ENCODE data around the gene VEZT. TPM values are rescaled to one million over a fixed set of nuclear protein-coding genes. Genes with fewer than 3 reads are reported as not detected.
A peak's percentile ranks its signal among the peaks of the same experiment; 100 is the strongest.

Gene VEZT
- total RNA-seq, 1 donor: 77.1 TPM

GRCh38 chr12:95181103-95181502 is 36.5 kb upstream of the VEZT start:
- Histone ChIP-seq H3K27me3 (ENCODE audit: insufficient read depth, low read length) (no peaks in the 10 kb centered on the region), H3K36me3 (ENCODE audit: insufficient read depth, low read length) (no peaks in the 10 kb centered on the region), H3K79me2 (ENCODE audit: insufficient read depth, low read length) (peaks cover 4% of the 10 kb centered on the region), H3K27ac (ENCODE audit: low read depth, low read length) (no peak overlapping the region), H3K4me3 (ENCODE audit: insufficient read depth, low read length) (no peak overlapping the region), H3K4me2 (ENCODE audit: insufficient read depth, low read length) (no peak overlapping the region), H2AFZ (ENCODE audit: low read length) (no peak overlapping the region), H3K9me3 (ENCODE audit: low read depth, low read length) (no peaks in the 10 kb centered on the region), H4K20me1 (ENCODE audit: insufficient read depth, low read length) (no peaks in the 10 kb centered on the region), H3K4me1 (ENCODE audit: insufficient read depth, low read length) (peaks cover 10% of the 10 kb centered on the region)
- no peak for DNase-seq (ENCODE audit: insufficient read length, low spot score, missing footprints)
- TF ChIP-seq CTCF (IDR thresholded peaks at IDR 0.05; ENCODE audit: extremely low read depth, low read depth, low read length): no peak

DNA sequence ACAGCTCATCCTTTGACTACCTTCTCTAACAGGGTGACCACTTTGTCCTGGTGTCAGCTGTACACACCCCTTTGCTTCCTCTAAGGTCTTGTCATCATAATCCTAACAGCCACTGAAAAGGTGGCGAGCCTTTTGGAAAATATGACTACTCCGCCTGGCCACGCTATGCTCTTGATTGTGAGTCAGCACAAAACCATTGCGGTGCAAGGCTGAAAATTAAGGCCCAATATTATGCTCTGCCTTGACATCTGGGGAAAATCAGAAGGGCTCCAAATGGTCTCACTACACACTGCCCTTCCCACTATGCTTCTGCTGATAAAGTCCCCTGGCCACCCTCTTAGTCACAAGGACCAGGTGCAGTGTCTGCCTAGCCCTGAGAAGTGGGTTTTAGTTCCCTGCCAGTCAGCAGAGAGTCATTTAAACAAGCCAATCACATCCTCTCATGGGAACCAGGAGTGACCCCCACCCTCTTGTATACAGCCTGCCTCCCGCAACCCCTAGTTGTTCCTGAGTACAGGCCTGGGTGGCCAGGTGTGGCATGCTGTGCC is 34.7 kb upstream of the VEZT start:
- TF ChIP-seq CTCF (IDR thresholded peaks at IDR 0.05; ENCODE audit: extremely low read depth, low read depth, low read length): no peak
- H3K4me2 ChIP-seq (ENCODE audit: insufficient read depth, low read length): peak overlapping the region; percentile 13
- H2AFZ ChIP-seq (ENCODE audit: low read length): peak overlapping the region; percentile 3
- no peak overlapping the region for H3K4me3 ChIP-seq (ENCODE audit: insufficient read depth, low read length)
- no peaks in the 10 kb centered on the region for H4K20me1 ChIP-seq (ENCODE audit: insufficient read depth, low read length)
- H3K4me1 ChIP-seq (ENCODE audit: insufficient read depth, low read length): peaks cover 10% of the 10 kb centered on the region
- DNase-seq (ENCODE audit: insufficient read length, low spot score, missing footprints): peak; percentile 59
- peak overlapping the region; percentile 55 for H3K27ac ChIP-seq (ENCODE audit: low read depth, low read length)
- no peaks in the 10 kb centered on the region for H3K9me3 ChIP-seq (ENCODE audit: low read depth, low read length)
- H3K79me2 ChIP-seq (ENCODE audit: insufficient read depth, low read length): peaks cover 4% of the 10 kb centered on the region
- no peaks in the 10 kb centered on the region for H3K27me3 ChIP-seq (ENCODE audit: insufficient read depth, low read length)
- H3K36me3 ChIP-seq (ENCODE audit: insufficient read depth, low read length): no peaks in the 10 kb centered on the region

DNA sequence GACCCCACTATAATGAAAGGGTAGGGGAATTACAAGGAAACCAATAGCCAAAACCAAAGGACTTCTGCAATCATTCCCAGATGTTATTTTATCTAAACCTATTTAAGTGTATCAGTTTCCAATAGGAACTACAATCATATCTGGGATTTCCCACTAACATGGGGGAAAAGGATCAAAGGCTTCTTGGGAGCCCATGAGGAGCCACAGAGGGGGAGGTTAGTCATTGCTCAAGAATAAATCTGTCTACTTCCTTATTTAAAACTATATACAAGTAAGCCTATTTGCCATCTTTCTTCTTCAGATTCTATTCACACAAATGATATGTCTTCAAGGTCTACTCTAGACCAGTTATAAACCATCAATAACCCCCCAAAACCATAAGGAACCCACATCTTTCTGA is 33.5 kb upstream of the VEZT start:
- no peaks in the 10 kb centered on the region for H4K20me1 ChIP-seq (ENCODE audit: insufficient read depth, low read length)
- DNase-seq (ENCODE audit: insufficient read length, low spot score, missing footprints): no peak
- H3K36me3 ChIP-seq (ENCODE audit: insufficient read depth, low read length): no peaks in the 10 kb centered on the region
- H2AFZ ChIP-seq (ENCODE audit: low read length): no peak overlapping the region
- peaks cover 10% of the 10 kb centered on the region for H3K4me1 ChIP-seq (ENCODE audit: insufficient read depth, low read length)
- no peaks in the 10 kb centered on the region for H3K9me3 ChIP-seq (ENCODE audit: low read depth, low read length)
- H3K4me2 ChIP-seq (ENCODE audit: insufficient read depth, low read length): no peak overlapping the region
- no peak overlapping the region for H3K27ac ChIP-seq (ENCODE audit: low read depth, low read length)
- H3K4me3 ChIP-seq (ENCODE audit: insufficient read depth, low read length): no peak overlapping the region
- no peaks in the 10 kb centered on the region for H3K27me3 ChIP-seq (ENCODE audit: insufficient read depth, low read length)
- peaks cover 4% of the 10 kb centered on the region for H3K79me2 ChIP-seq (ENCODE audit: insufficient read depth, low read length)
- no peak for TF ChIP-seq CTCF (IDR thresholded peaks at IDR 0.05; ENCODE audit: extremely low read depth, low read depth, low read length)

DNA sequence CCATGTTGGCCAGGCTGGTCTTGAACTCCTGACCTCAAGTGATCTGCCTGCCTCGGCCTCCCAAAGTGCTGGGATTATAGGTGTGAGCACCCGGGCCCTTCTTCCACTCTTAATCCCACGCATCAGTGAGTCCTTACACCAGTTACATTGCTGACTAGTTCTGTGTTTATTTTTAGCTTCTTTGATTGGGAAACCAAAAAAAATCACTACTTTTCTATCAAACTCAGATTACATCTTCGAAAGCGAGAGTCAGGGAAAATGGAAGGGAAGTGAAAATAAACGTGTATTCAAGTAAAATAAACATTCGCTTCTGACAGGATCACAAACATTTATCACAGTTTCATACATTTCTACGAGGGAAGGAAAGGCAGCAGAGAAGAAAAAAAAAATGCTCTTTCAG is 32.5 kb upstream of the VEZT start:
- Histone ChIP-seq H3K79me2 (ENCODE audit: insufficient read depth, low read length) (peaks cover 4% of the 10 kb centered on the region), H3K4me3 (ENCODE audit: insufficient read depth, low read length) (no peak overlapping the region), H3K4me1 (ENCODE audit: insufficient read depth, low read length) (peaks cover 10% of the 10 kb centered on the region), H3K9me3 (ENCODE audit: low read depth, low read length) (no peaks in the 10 kb centered on the region), H3K27ac (ENCODE audit: low read depth, low read length) (no peak overlapping the region), H2AFZ (ENCODE audit: low read length) (no peak overlapping the region), H4K20me1 (ENCODE audit: insufficient read depth, low read length) (no peaks in the 10 kb centered on the region), H3K4me2 (ENCODE audit: insufficient read depth, low read length) (no peak overlapping the region), H3K36me3 (ENCODE audit: insufficient read depth, low read length) (no peaks in the 10 kb centered on the region), H3K27me3 (ENCODE audit: insufficient read depth, low read length) (no peaks in the 10 kb centered on the region)
- no peak for TF ChIP-seq CTCF (IDR thresholded peaks at IDR 0.05; ENCODE audit: extremely low read depth, low read depth, low read length)
- DNase-seq (ENCODE audit: insufficient read length, low spot score, missing footprints): no peak

Measured in osteoblast (primary cell).